ENCODE measurements around the gene MT1H.

The MT1H gene

GRCh38 chr16:56637814-56638750 is 31.5 kb upstream of the MT1H start, which contains the start of gene MT1A:
TSS of gene MT1A (plus strand) at chr16:56638666. CDS start at chr16:56638739, 73 bp downstream.
- H3K36me3 ChIP-seq (ENCODE audit: control insufficient read depth in 2 of 2, insufficient read depth in 2 of 2, low read length in 2 of 2), result no peaks in the 10 kb centered on the region
- peaks cover 39 to 70% of the 10 kb centered on the region in 2 donors for H3K27me3 ChIP-seq (ENCODE audit: control insufficient read depth in 1 of 2, insufficient read depth in 2 of 2, low read length in 2 of 2)
- H3K4me1 ChIP-seq (ENCODE audit: control insufficient read depth, insufficient read depth, low read length), result peaks cover 17% of the 10 kb centered on the region
- H3K27ac ChIP-seq (ENCODE audit: low read length), result peak within 1 kb of the TSS; percentile 49
- peak within 1 kb of the TSS; percentile 30 to 75 for H3K9ac ChIP-seq (ENCODE audit: low read length in 2 of 2)
- peak within 1 kb of the TSS; percentile 57 to 75 for H3K4me3 ChIP-seq (ENCODE audit: low read length in 2 of 2)
- H3K9me3 ChIP-seq (ENCODE audit: control insufficient read depth in 2 of 2, low read length in 2 of 2), result no peaks in the 10 kb centered on the region

GRCh38 chr16:56639045-56639444 is 30.6 kb upstream of the MT1H start:
- Histone ChIP-seq H3K9ac (ENCODE audit: low read length in 2 of 2) (peak overlapping the region in 1 of 2 donors; percentile 30), H3K4me1 (ENCODE audit: control insufficient read depth, insufficient read depth, low read length) (peaks cover 26% of the 10 kb centered on the region), H3K9me3 (ENCODE audit: control insufficient read depth in 2 of 2, low read length in 2 of 2) (no peaks in the 10 kb centered on the region), H3K27me3 (ENCODE audit: control insufficient read depth in 1 of 2, insufficient read depth in 2 of 2, low read length in 2 of 2) (peaks cover 39 to 76% of the 10 kb centered on the region in 2 donors), H3K36me3 (ENCODE audit: control insufficient read depth in 2 of 2, insufficient read depth in 2 of 2, low read length in 2 of 2) (no peaks in the 10 kb centered on the region), H3K27ac (ENCODE audit: low read length) (no peak overlapping the region), H3K4me3 (ENCODE audit: low read length in 2 of 2) (peak overlapping the region in 1 of 2 donors; percentile 57)

- H3K27me3 ChIP-seq (ENCODE audit: control insufficient read depth in 1 of 2, insufficient read depth in 2 of 2, low read length in 2 of 2), result peaks cover 43 to 80% of the 10 kb centered on the region in 2 donors
- H3K4me1 ChIP-seq (ENCODE audit: control insufficient read depth, insufficient read depth, low read length), result peaks cover 24% of the 10 kb centered on the region
- no peaks in the 10 kb centered on the region for H3K9me3 ChIP-seq (ENCODE audit: control insufficient read depth in 2 of 2, low read length in 2 of 2)
These were observed 29.5 kb upstream of the MT1H start for GRCh38 chr16:56640076-56640475.

GRCh38 chr16:56641166-56641565 is 28.4 kb upstream of the MT1H start:
- H3K27ac ChIP-seq (ENCODE audit: low read length), result no peak overlapping the region
- H3K4me3 ChIP-seq (ENCODE audit: low read length in 2 of 2), result no peak overlapping the region
- no peak overlapping the region for H3K9ac ChIP-seq (ENCODE audit: low read length in 2 of 2)
- peaks cover 38 to 71% of the 10 kb centered on the region in 2 donors for H3K27me3 ChIP-seq (ENCODE audit: control insufficient read depth in 1 of 2, insufficient read depth in 2 of 2, low read length in 2 of 2)
- no peaks in the 10 kb centered on the region for H3K9me3 ChIP-seq (ENCODE audit: control insufficient read depth in 2 of 2, low read length in 2 of 2)
- peaks cover 22% of the 10 kb centered on the region for H3K4me1 ChIP-seq (ENCODE audit: control insufficient read depth, insufficient read depth, low read length)
- H3K36me3 ChIP-seq (ENCODE audit: control insufficient read depth in 2 of 2, insufficient read depth in 2 of 2, low read length in 2 of 2), result no peaks in the 10 kb centered on the region

More at GRCh38 chr16:56640076-56640475, 29.5 kb upstream of the MT1H start:
- Histone ChIP-seq H3K9ac (ENCODE audit: low read length in 2 of 2) (no peak overlapping the region), H3K36me3 (ENCODE audit: control insufficient read depth in 2 of 2, insufficient read depth in 2 of 2, low read length in 2 of 2) (no peaks in the 10 kb centered on the region), H3K4me3 (ENCODE audit: low read length in 2 of 2) (no peak overlapping the region), H3K27ac (ENCODE audit: low read length) (no peak overlapping the region)

- no peaks in the 10 kb centered on the region for H3K36me3 ChIP-seq (ENCODE audit: control insufficient read depth in 2 of 2, insufficient read depth in 2 of 2, low read length in 2 of 2)
- no peaks in the 10 kb centered on the region for H3K9me3 ChIP-seq (ENCODE audit: control insufficient read depth in 2 of 2, low read length in 2 of 2)
- peaks cover 18% of the 10 kb centered on the region for H3K4me1 ChIP-seq (ENCODE audit: control insufficient read depth, insufficient read depth, low read length)
- H3K27me3 ChIP-seq (ENCODE audit: control insufficient read depth in 1 of 2, insufficient read depth in 2 of 2, low read length in 2 of 2), result peaks cover 36 to 71% of the 10 kb centered on the region in 2 donors
- peak overlapping the region; percentile 37 for H3K27ac ChIP-seq (ENCODE audit: low read length)
- no peak overlapping the region for H3K9ac ChIP-seq (ENCODE audit: low read length in 2 of 2)
- H3K4me3 ChIP-seq (ENCODE audit: low read length in 2 of 2), result peak overlapping the region; percentile 25 to 62
These were observed 26.4 kb upstream of the MT1H start for GRCh38 chr16:56643080-56643778.

- no peaks in the 10 kb centered on the region for H3K36me3 ChIP-seq (ENCODE audit: control insufficient read depth in 2 of 2, insufficient read depth in 2 of 2, low read length in 2 of 2)
- H3K4me1 ChIP-seq (ENCODE audit: control insufficient read depth, insufficient read depth, low read length), result peaks cover 13% of the 10 kb centered on the region
- H3K27ac ChIP-seq (ENCODE audit: low read length), result no peak overlapping the region
- peak overlapping the region in 1 of 2 donors; percentile 62 for H3K4me3 ChIP-seq (ENCODE audit: low read length in 2 of 2)
- no peaks in the 10 kb centered on the region for H3K9me3 ChIP-seq (ENCODE audit: control insufficient read depth in 2 of 2, low read length in 2 of 2)
- no peak overlapping the region for H3K9ac ChIP-seq (ENCODE audit: low read length in 2 of 2)
- peaks cover 40 to 71% of the 10 kb centered on the region in 2 donors for H3K27me3 ChIP-seq (ENCODE audit: control insufficient read depth in 1 of 2, insufficient read depth in 2 of 2, low read length in 2 of 2)
These were observed 25.8 kb upstream of the MT1H start for GRCh38 chr16:56643833-56644232.

GRCh38 chr16:56645311-56645710 is 24.3 kb upstream of the MT1H start:
- H3K27me3 ChIP-seq (ENCODE audit: control insufficient read depth in 1 of 2, insufficient read depth in 2 of 2, low read length in 2 of 2), result peaks cover 37 to 67% of the 10 kb centered on the region in 2 donors
- H3K4me1 ChIP-seq (ENCODE audit: control insufficient read depth, insufficient read depth, low read length), result peaks cover 13% of the 10 kb centered on the region
- no peak overlapping the region for H3K9ac ChIP-seq (ENCODE audit: low read length in 2 of 2)
- H3K27ac ChIP-seq (ENCODE audit: low read length), result no peak overlapping the region
- H3K9me3 ChIP-seq (ENCODE audit: control insufficient read depth in 2 of 2, low read length in 2 of 2), result no peaks in the 10 kb centered on the region
- H3K36me3 ChIP-seq (ENCODE audit: control insufficient read depth in 2 of 2, insufficient read depth in 2 of 2, low read length in 2 of 2), result no peaks in the 10 kb centered on the region
- H3K4me3 ChIP-seq (ENCODE audit: low read length in 2 of 2), result no peak overlapping the region

GRCh38 chr16:56645838-56646237 is 23.8 kb upstream of the MT1H start:
- H3K9ac ChIP-seq (ENCODE audit: low read length in 2 of 2), result no peak overlapping the region
- peaks cover 13% of the 10 kb centered on the region for H3K4me1 ChIP-seq (ENCODE audit: control insufficient read depth, insufficient read depth, low read length)
- H3K4me3 ChIP-seq (ENCODE audit: low read length in 2 of 2), result no peak overlapping the region
- no peaks in the 10 kb centered on the region for H3K9me3 ChIP-seq (ENCODE audit: control insufficient read depth in 2 of 2, low read length in 2 of 2)
- no peaks in the 10 kb centered on the region for H3K36me3 ChIP-seq (ENCODE audit: control insufficient read depth in 2 of 2, insufficient read depth in 2 of 2, low read length in 2 of 2)
- H3K27me3 ChIP-seq (ENCODE audit: control insufficient read depth in 1 of 2, insufficient read depth in 2 of 2, low read length in 2 of 2), result peaks cover 34 to 65% of the 10 kb centered on the region in 2 donors
- H3K27ac ChIP-seq (ENCODE audit: low read length), result no peak overlapping the region

- no peaks in the 10 kb centered on the region for H3K9me3 ChIP-seq (ENCODE audit: control insufficient read depth in 2 of 2, low read length in 2 of 2)
- H3K27ac ChIP-seq (ENCODE audit: low read length), result no peak overlapping the region
- no peak overlapping the region for H3K9ac ChIP-seq (ENCODE audit: low read length in 2 of 2)
- peaks cover 27 to 52% of the 10 kb centered on the region in 2 donors for H3K27me3 ChIP-seq (ENCODE audit: control insufficient read depth in 1 of 2, insufficient read depth in 2 of 2, low read length in 2 of 2)
- H3K4me3 ChIP-seq (ENCODE audit: low read length in 2 of 2), result no peak overlapping the region
- peaks cover 11% of the 10 kb centered on the region for H3K4me1 ChIP-seq (ENCODE audit: control insufficient read depth, insufficient read depth, low read length)
- no peaks in the 10 kb centered on the region for H3K36me3 ChIP-seq (ENCODE audit: control insufficient read depth in 2 of 2, insufficient read depth in 2 of 2, low read length in 2 of 2)
These were observed 21.8 kb upstream of the MT1H start for GRCh38 chr16:56647641-56648431.

GRCh38 chr16:56649271-56649670 is 20.3 kb upstream of the MT1H start:
- Histone ChIP-seq H3K4me1 (ENCODE audit: control insufficient read depth, insufficient read depth, low read length) (no peaks in the 10 kb centered on the region), H3K27ac (ENCODE audit: low read length) (no peak overlapping the region), H3K36me3 (ENCODE audit: control insufficient read depth in 2 of 2, insufficient read depth in 2 of 2, low read length in 2 of 2) (no peaks in the 10 kb centered on the region), H3K27me3 (ENCODE audit: control insufficient read depth in 1 of 2, insufficient read depth in 2 of 2, low read length in 2 of 2) (peaks cover 25 to 38% of the 10 kb centered on the region in 2 donors), H3K9ac (ENCODE audit: low read length in 2 of 2) (no peak overlapping the region), H3K4me3 (ENCODE audit: low read length in 2 of 2) (no peak overlapping the region), H3K9me3 (ENCODE audit: control insufficient read depth in 2 of 2, low read length in 2 of 2) (no peaks in the 10 kb centered on the region)

Measured in stomach smooth muscle (tissue), 2 donors.